HG02840 (cell line): ENCODE results near the gene DNAL4.

ENCODE experiments used
- ATAC-seq: cut with Tn5 transposase; IDR thresholded peaks from one replicate; pipeline ENCODE4 v1.9.1; 2021; ENCODE audit warnings: mild to moderate bottlenecking, moderate library complexity, moderate number of reproducible peaks; ENCODE audit not compliant: unreplicated experiment, low FRiP score

Gene DNAL4

GRCh38 chr22:38760477-38761201 lies 33.3 kb downstream of the DNAL4 start:
- no peak for ATAC-seq

GRCh38 chr22:38759005-38759404 lies 34.9 kb downstream of the DNAL4 start:
- ATAC-seq, result no peak

- no peak for ATAC-seq
These were observed 35.5 kb downstream of the DNAL4 start for GRCh38 chr22:38758276-38758945.

- ATAC-seq, result no peak
These were observed 36.5 kb downstream of the DNAL4 start for GRCh38 chr22:38757464-38757757.

- no peak for ATAC-seq
These were observed 37.1 kb downstream of the DNAL4 start for GRCh38 chr22:38756711-38757463.

- peak; percentile 59 for ATAC-seq
These were observed 37.9 kb downstream of the DNAL4 start, which contains the start of gene SUN2 for GRCh38 chr22:38755911-38756532. Gene SUN2, minus strand, starts transcription at chr22:38755998. Its CDS starts 3,370 bp downstream, at chr22:38752628.

GRCh38 chr22:38755155-38755910 lies 38.6 kb downstream of the DNAL4 start:
- peak; percentile 27 for ATAC-seq

DNA sequence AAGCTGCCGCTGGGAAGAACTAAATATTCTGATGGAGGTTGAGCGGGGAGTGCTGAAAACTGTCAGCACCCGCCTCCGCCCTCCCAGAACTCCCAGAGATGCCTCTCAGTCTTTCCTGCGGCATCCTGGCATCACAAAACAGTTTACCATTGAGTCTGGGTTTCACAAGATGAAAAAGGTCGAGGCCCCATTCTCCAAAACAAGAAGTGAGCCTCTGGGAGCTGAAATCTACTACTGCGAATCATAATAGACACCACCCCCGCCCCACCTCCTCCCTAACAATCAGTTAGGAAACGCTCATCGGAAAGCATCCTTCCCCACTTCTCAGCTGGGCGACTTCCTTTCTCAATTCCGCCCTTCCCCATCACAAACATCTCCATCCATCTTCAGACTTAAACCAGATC lies 39.2 kb downstream of the DNAL4 start:
- no peak for ATAC-seq

GRCh38 chr22:38753948-38754750 lies 39.8 kb downstream of the DNAL4 start:
- ATAC-seq, result no peak

- ATAC-seq, result peak; percentile 39
These were observed 42.3 kb downstream of the DNAL4 start for GRCh38 chr22:38751422-38752346.

DNA sequence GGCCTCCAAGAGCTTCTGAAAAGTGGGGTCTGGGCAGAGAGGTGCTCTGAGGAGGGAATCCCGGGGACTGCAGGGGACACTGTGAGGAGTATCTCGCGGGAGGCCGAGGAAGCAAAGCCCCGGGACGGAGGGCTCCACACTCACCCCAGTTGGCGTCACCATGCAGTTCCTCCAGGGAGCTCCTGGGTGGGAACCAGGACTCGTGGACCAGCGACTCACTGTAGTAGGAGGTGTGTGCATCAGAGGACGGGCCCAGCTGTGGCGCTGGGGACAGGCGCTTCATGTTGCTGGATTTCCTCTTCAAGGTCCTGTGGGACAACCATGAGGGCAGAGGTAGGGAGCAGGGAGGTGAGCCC lies 42.9 kb downstream of the DNAL4 start:
- no peak for ATAC-seq

DNA sequence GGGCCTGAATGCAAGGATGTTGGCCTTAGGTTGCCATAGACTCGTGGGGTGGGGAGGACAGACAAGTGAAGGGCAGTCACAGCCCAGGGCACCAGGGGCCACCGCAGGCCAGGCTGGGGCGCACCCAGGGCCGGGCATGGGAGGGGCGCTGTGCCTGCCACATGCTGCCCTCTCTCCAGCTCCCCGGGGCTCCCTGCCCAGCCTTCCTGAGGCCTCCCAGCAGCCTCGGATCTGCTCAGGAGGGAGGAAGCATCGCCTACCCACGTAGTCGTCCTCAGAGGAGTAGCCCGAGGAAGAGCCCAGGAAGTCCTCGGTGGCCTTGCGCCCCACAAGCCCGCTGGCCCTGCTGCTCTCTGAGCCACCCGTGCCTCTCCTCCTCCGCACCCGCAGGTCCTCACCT lies 43.3 kb downstream of the DNAL4 start:
- no peak for ATAC-seq

- ATAC-seq, result no peak
These were observed 43.8 kb downstream of the DNAL4 start for GRCh38 chr22:38750104-38750503.

GRCh38 chr22:38748487-38749136 lies 45.3 kb downstream of the DNAL4 start:
- no peak for ATAC-seq

DNA sequence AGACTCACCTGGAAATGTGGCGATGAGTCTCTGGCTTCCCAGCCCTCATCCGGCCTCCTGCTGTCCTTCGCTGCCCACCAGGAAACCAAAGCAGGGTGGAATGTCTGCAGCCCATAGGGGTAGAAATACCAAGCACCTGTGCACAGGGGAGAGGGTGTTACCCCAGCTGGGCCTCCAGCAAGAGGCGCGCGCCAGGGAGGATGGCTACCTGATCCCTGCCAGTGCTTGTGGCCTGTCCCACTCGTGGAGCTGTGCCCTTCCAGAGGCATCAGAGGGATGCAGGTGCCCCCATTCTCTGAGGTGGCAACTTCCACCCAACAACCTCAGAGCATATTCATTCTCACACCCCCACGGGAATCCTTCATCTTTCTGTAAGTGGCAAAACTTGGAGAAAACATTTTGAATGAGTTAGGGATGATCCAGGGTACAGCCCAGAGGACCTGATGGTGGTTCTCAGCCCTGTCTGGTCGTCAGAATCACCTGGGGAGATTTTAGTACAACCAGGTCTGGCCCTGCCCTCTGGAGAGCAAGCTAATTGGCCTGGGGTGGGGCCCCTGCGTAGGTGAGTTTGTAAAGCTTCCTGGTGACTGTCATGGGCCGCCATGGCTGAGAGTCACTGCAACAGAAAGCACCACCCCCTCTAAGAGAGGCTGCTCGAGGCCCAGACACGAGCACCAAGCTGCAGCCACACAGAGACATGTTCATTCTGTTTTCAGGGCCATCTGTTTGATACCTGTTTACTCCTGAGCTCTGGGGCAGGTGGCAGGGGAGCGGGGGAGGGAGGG lies 48.1 kb downstream of the DNAL4 start:
- no peak for ATAC-seq

DNA sequence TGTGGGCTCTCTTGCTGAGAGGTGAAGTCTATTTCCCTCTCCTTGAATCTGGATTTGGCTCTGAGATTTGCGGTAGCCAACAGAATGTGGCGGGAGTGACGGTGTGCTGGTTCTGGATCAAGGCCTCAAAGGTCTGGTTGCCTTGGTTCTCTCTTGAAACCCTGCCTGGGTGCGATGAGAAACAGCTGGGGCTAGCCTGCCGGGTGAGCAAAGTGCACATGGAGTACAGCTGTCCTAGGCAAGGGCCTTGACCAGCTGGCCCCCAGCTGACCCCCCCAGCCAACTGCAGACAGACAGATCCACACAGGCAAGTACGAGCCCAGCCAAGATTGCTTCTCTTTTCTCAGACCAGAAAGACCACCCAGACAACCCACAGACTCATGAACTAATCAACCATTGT lies 49.0 kb downstream of the DNAL4 start:
- ATAC-seq, result no peak

DNA sequence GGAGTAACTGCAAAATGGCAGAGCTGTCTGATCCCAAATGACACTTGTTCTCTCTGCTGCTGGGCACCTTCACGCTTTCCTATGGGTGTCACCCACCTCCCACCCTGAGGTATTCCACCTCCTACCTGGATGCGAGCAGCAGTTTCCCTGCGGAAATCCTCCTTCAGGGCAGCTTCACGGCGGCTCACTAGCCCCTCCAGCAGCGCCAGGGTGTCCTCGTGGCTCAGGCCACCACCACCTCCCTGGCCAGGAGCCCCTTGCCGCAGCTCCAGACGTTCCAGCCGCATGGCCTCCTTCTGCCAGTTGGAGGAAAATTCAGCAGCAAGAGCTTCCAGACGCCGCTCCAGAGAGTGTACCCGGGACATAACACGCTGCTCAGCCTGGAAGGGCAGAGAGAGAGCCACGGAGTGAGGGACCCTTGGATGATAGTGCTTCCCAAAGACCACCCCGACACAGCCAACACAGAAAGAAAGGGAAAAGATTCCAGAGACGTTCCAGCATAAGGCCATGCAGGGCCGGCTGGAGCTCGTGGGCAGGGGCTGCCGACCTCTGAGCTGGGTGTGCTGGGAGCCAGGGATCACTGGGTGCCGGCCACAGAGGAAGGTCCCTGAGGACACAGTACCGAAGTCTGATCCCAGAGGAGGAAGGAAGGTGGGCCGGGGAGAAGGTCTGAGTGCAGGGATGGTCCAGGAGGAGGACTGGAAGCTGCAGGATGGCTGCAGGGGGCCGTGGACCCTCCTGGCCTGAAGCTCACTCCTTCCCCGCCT lies 51.6 kb downstream of the DNAL4 start:
- ATAC-seq, result no peak
